ENCODE data around the gene HES5.

Gene HES5

GRCh38 chr1:2564006-2564814 is 34.1 kb upstream of the HES5 start:
- Histone ChIP-seq H3K27ac (ENCODE audit: low read depth, low read length) (no peak overlapping the region), H3K4me2 (ENCODE audit: low read depth, low read length, poor library complexity, severe bottlenecking) (no peak overlapping the region), H3K9me3 (ENCODE audit: insufficient read depth, low read length) (no peaks in the 10 kb centered on the region)

GRCh38 chr1:2563205-2563604 is 33.1 kb upstream of the HES5 start:
- Histone ChIP-seq H3K9me3 (ENCODE audit: insufficient read depth, low read length) (no peaks in the 10 kb centered on the region), H3K79me2 (ENCODE audit: insufficient read depth, low read length) (no peaks in the 10 kb centered on the region), H3K36me3 (ENCODE audit: low read length) (no peaks in the 10 kb centered on the region), H2AFZ (ENCODE audit: low read depth, low read length, severe bottlenecking) (no peak overlapping the region), H3F3A (ENCODE audit: insufficient read depth) (no peaks in the 10 kb centered on the region), H3K9ac (ENCODE audit: low read length) (no peak overlapping the region), H3K27me3 (ENCODE audit: low read length) (no peaks in the 10 kb centered on the region), H3K9me2 (replicated peaks; ENCODE audit: insufficient read depth, low read length) (no peaks in the 10 kb centered on the region), H3K27ac (ENCODE audit: low read depth, low read length) (no peak overlapping the region), H3K4me2 (ENCODE audit: low read depth, low read length, poor library complexity, severe bottlenecking) (no peak overlapping the region), H3K4me3 (ENCODE audit: insufficient read depth, low read length, poor library complexity, severe bottlenecking) (no peak overlapping the region), H4K20me1 (ENCODE audit: low read depth, low read length) (no peaks in the 10 kb centered on the region)
- TF ChIP-seq EZH2phosphoT487 (conservative IDR thresholded peaks at IDR 0.05; ENCODE audit: low read length), result no peak
- TF ChIP-seq CTCF (IDR thresholded peaks at IDR 0.05; ENCODE audit: insufficient read depth, low read length, poor library complexity, severe bottlenecking), result no peak

More at GRCh38 chr1:2564006-2564814, 34.1 kb upstream of the HES5 start:
- Histone ChIP-seq H4K20me1 (ENCODE audit: low read depth, low read length) (no peaks in the 10 kb centered on the region), H2AFZ (ENCODE audit: low read depth, low read length, severe bottlenecking) (no peak overlapping the region), H3F3A (ENCODE audit: insufficient read depth) (no peaks in the 10 kb centered on the region), H3K79me2 (ENCODE audit: insufficient read depth, low read length) (no peaks in the 10 kb centered on the region), H3K36me3 (ENCODE audit: low read length) (no peaks in the 10 kb centered on the region), H3K9ac (ENCODE audit: low read length) (no peak overlapping the region), H3K4me3 (ENCODE audit: insufficient read depth, low read length, poor library complexity, severe bottlenecking) (no peak overlapping the region), H3K9me2 (replicated peaks; ENCODE audit: insufficient read depth, low read length) (no peaks in the 10 kb centered on the region), H3K27me3 (ENCODE audit: low read length) (no peaks in the 10 kb centered on the region)
- TF ChIP-seq EZH2phosphoT487 (conservative IDR thresholded peaks at IDR 0.05; ENCODE audit: low read length) (no peak), CTCF (IDR thresholded peaks at IDR 0.05; ENCODE audit: insufficient read depth, low read length, poor library complexity, severe bottlenecking) (no peak)

GRCh38 chr1:2561898-2562895 is 32.1 kb upstream of the HES5 start:
- Histone ChIP-seq H3K4me2 (ENCODE audit: low read depth, low read length, poor library complexity, severe bottlenecking) (no peak overlapping the region), H3K9me3 (ENCODE audit: insufficient read depth, low read length) (no peaks in the 10 kb centered on the region), H3K27me3 (ENCODE audit: low read length) (no peaks in the 10 kb centered on the region), H3K9me2 (replicated peaks; ENCODE audit: insufficient read depth, low read length) (no peaks in the 10 kb centered on the region), H4K20me1 (ENCODE audit: low read depth, low read length) (no peaks in the 10 kb centered on the region), H3K79me2 (ENCODE audit: insufficient read depth, low read length) (no peaks in the 10 kb centered on the region), H3K9ac (ENCODE audit: low read length) (no peak overlapping the region), H3K36me3 (ENCODE audit: low read length) (no peaks in the 10 kb centered on the region), H3K27ac (ENCODE audit: low read depth, low read length) (no peak overlapping the region), H3K4me3 (ENCODE audit: insufficient read depth, low read length, poor library complexity, severe bottlenecking) (no peak overlapping the region), H2AFZ (ENCODE audit: low read depth, low read length, severe bottlenecking) (no peak overlapping the region), H3F3A (ENCODE audit: insufficient read depth) (no peaks in the 10 kb centered on the region)
- TF ChIP-seq CTCF (IDR thresholded peaks at IDR 0.05; ENCODE audit: insufficient read depth, low read length, poor library complexity, severe bottlenecking), result no peak
- no peak for TF ChIP-seq EZH2phosphoT487 (conservative IDR thresholded peaks at IDR 0.05; ENCODE audit: low read length)

All from SU-DHL-6 (cell line).